HUES48 (cell line): ENCODE measurements around the gene NTSR2.

ENCODE experiments used
- H3K27ac ChIP-seq: one replicate; pipeline ENCODE4 v1.7.0; 2013; ENCODE audit warnings: low read depth, low read length, inconsistent platforms
- H3K27me3 ChIP-seq: 2 replicates; pipeline ENCODE4 v1.6.1; 2013; ENCODE audit warnings: mild to moderate bottlenecking, low read length; ENCODE audit not compliant: control insufficient read depth, insufficient read depth
- H3K36me3 ChIP-seq: 2 replicates; pipeline ENCODE4 v1.6.1; 2013; ENCODE audit warnings: low read length; ENCODE audit not compliant: control insufficient read depth, insufficient read depth
- H3K4me1 ChIP-seq: 2 replicates; pipeline ENCODE4 v1.6.1; 2013; ENCODE audit warnings: mild to moderate bottlenecking, low read length; ENCODE audit not compliant: control insufficient read depth, insufficient read depth
- H3K4me3 ChIP-seq: 2 replicates; pipeline ENCODE4 v1.5.1; 2013; ENCODE audit warnings: mild to moderate bottlenecking, low read depth, low read length
- H3K9ac ChIP-seq: 2 replicates; pipeline ENCODE4 v1.6.1; 2013; ENCODE audit warnings: mild to moderate bottlenecking, low read depth, low read length, moderate library complexity
- H3K9me3 ChIP-seq: 2 replicates; pipeline ENCODE4 v1.6.1; 2013; ENCODE audit warnings: low read length; ENCODE audit not compliant: control insufficient read depth, insufficient read depth

NTSR2 gene

GRCh38 chr2:11610624-11611242 is 59.3 kb downstream of the NTSR2 start:
- Histone ChIP-seq H3K9ac (no peak overlapping the region), H3K27me3 (no peaks in the 10 kb centered on the region), H3K4me1 (no peaks in the 10 kb centered on the region), H3K36me3 (peaks cover 36% of the 10 kb centered on the region), H3K27ac (no peak overlapping the region), H3K4me3 (no peak overlapping the region), H3K9me3 (no peaks in the 10 kb centered on the region)
